Sigmoid colon (tissue), 3 donors: ENCODE data around the gene ZWILCH.

Source experiments
- CTCF ChIP-seq, 4 experiments: fragments of 450-650 bp in 3 of 4; fragments of 200-600 bp in 1 of 4; IDR thresholded peaks; one replicate each; pipeline ENCODE4 v1.5.1; 2016 to 2019; ENCODE audit warnings: antibody characterized with exemption in 4 of 4, mild to moderate bottlenecking in 3 of 4, moderate library complexity in 2 of 4
- POLR2A ChIP-seq, 2 donors: fragments of 450-650 bp; IDR thresholded peaks; one replicate each; pipeline ENCODE4 v1.6.1; 2016; ENCODE audit warnings: antibody characterized with exemption in 2 of 2, mild to moderate bottlenecking in 2 of 2, moderate library complexity in 2 of 2

GRCh38 chr15:66591322-66591862, 86.3 kb downstream of the ZWILCH start:
- no peak for TF ChIP-seq CTCF (IDR thresholded peaks at IDR 0.05)
- TF ChIP-seq POLR2A (IDR thresholded peaks at IDR 0.05): no peak
